PFSK-1 (cell line): Measurements from ENCODE around the gene KLF11.

Experiments used
- POLR2AphosphoS5 ChIP-seq: IDR thresholded peaks from 2 replicates; pipeline ENCODE4 v1.6.1; 2012; ENCODE audit warnings: low read depth, mild to moderate bottlenecking, control low read depth, low read length, moderate library complexity
- SIN3A ChIP-seq: IDR thresholded peaks from 2 replicates; pipeline ENCODE4 v1.6.1; 2012; ENCODE audit warnings: mild to moderate bottlenecking, low read length, moderate library complexity, borderline replicate concordance; ENCODE audit not compliant: insufficient read depth
- TAF1 ChIP-seq: IDR thresholded peaks from 2 replicates; pipeline ENCODE4 v1.6.1; 2012; ENCODE audit warnings: low read length, control low read depth, borderline replicate concordance; ENCODE audit not compliant: insufficient read depth
- TF ChIP-seq, protein P1 (sequence below), 2 experiments: IDR thresholded peaks; 2 replicates each; pipeline versions ENCODE4 v1.6.1 to v1.8.0; 2011 to 2012; ENCODE audit warnings: low read depth in 2 of 2, low read length in 2 of 2, control low read depth in 1 of 2, inconsistent platforms in 1 of 2, mild to moderate bottlenecking in 1 of 2, moderate library complexity in 1 of 2; ENCODE audit not compliant: insufficient read depth in 1 of 2

- TF ChIP-seq, protein P1, sequence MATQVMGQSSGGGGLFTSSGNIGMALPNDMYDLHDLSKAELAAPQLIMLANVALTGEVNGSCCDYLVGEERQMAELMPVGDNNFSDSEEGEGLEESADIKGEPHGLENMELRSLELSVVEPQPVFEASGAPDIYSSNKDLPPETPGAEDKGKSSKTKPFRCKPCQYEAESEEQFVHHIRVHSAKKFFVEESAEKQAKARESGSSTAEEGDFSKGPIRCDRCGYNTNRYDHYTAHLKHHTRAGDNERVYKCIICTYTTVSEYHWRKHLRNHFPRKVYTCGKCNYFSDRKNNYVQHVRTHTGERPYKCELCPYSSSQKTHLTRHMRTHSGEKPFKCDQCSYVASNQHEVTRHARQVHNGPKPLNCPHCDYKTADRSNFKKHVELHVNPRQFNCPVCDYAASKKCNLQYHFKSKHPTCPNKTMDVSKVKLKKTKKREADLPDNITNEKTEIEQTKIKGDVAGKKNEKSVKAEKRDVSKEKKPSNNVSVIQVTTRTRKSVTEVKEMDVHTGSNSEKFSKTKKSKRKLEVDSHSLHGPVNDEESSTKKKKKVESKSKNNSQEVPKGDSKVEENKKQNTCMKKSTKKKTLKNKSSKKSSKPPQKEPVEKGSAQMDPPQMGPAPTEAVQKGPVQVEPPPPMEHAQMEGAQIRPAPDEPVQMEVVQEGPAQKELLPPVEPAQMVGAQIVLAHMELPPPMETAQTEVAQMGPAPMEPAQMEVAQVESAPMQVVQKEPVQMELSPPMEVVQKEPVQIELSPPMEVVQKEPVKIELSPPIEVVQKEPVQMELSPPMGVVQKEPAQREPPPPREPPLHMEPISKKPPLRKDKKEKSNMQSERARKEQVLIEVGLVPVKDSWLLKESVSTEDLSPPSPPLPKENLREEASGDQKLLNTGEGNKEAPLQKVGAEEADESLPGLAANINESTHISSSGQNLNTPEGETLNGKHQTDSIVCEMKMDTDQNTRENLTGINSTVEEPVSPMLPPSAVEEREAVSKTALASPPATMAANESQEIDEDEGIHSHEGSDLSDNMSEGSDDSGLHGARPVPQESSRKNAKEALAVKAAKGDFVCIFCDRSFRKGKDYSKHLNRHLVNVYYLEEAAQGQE (IDR thresholded peaks at IDR 0.05; ENCODE audit: insufficient read depth in 1 of 2, low read depth in 2 of 2, low read length in 2 of 2) = no peak
- no peak for TF ChIP-seq POLR2AphosphoS5
- TF ChIP-seq TAF1 = no peak
- TF ChIP-seq SIN3A = no peak
Observed at GRCh38 chr2:10008809-10009176, 34.6 kb upstream of the KLF11 start.
